Chondrocyte (in vitro differentiated cells): Measurements from ENCODE around the gene BTBD6. TPM values are rescaled to one million over a fixed set of nuclear protein-coding genes. Genes with fewer than 3 reads are reported as not detected.

Experiments
- DNase-seq: peaks from one replicate; pipeline ENCODE4 v3.0.0; 2021; ENCODE audit warnings: mixed read lengths, low spot score
- H3K27ac Mint-ChIP-seq: one replicate; pipeline ENCODE4 v1.8.0; 2021; ENCODE audit warnings: mild to moderate bottlenecking, moderate library complexity, mixed read lengths; ENCODE audit not compliant: unreplicated experiment
- H3K27me3 Mint-ChIP-seq: 2 replicates; pipeline ENCODE4 v1.8.0; 2021; ENCODE audit warnings: low read depth, mixed read lengths
- H3K36me3 Mint-ChIP-seq: 2 replicates; pipeline ENCODE4 v1.8.0; 2021; ENCODE audit warnings: low read depth, mixed read lengths
- H3K4me1 Mint-ChIP-seq: 2 replicates; pipeline ENCODE4 v1.8.0; 2021; ENCODE audit warnings: low read depth, mild to moderate bottlenecking, mixed read lengths
- H3K4me3 Mint-ChIP-seq: one replicate; pipeline ENCODE4 v1.8.0; 2021; ENCODE audit warnings: mild to moderate bottlenecking, moderate library complexity, mixed read lengths; ENCODE audit not compliant: unreplicated experiment
- H3K9me3 Mint-ChIP-seq: 2 replicates; pipeline ENCODE4 v1.8.0; 2021; ENCODE audit warnings: low read depth, mixed read lengths
- CTCF ChIP-seq: fragments of 200-600 bp; sonication (generic); IDR thresholded peaks from 2 replicates; pipeline ENCODE4 v1.5.0; 2021; ENCODE audit warnings: antibody characterized with exemption, mild to moderate bottlenecking, moderate library complexity
- total RNA-seq: library from RNA; stranded (reverse); gene quantifications from 3 replicates; pipeline ENCODE4 v1.2.1, GENCODE V29; 2021

BTBD6 gene
- total RNA-seq, 1 donor from 2014 or later = 54.3 TPM

DNA sequence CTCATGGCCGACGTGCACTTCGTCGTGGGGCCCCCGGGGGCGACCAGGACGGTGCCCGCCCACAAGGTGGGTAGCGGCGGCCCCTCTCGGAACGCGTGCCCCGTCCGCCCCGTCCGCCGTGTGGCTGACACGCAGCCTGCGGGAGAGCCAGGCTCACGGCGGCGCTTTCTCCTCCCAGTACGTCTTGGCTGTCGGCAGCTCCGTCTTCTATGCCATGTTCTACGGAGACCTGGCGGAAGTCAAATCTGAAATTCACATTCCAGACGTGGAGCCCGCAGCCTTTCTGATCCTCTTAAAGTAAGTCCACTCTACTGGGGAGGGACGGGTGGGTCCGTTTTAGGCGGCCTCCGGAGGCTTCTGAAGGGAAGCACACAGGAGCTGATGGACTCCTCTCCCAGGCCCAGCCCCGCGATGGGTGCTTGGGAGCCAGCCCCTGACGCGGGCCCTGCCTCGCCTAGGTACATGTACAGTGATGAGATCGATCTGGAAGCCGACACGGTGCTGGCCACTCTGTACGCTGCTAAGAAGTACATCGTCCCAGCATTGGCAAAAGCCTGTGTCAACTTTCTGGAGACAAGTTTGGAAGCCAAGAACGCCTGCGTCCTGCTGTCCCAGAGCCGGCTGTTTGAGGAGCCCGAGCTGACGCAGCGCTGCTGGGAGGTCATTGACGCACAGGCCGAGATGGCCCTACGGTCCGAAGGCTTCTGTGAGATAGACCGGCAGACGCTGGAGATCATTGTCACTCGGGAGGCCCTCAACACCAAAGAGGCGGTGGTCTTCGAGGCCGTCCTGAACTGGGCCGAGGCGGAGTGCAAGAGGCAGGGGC is 1.1 kb downstream of the BTBD6 start:
- DNase-seq = no peak
- Mint-ChIP-seq H3K27me3 (no peaks in the 10 kb centered on the region), H3K4me1 (peaks cover 35% of the 10 kb centered on the region), H3K27ac (peak overlapping the region; percentile 76), H3K9me3 (no peaks in the 10 kb centered on the region), H3K36me3 (peaks cover 8% of the 10 kb centered on the region), H3K4me3 (peak overlapping the region; percentile 70)
- TF ChIP-seq CTCF = no peak

GRCh38 chr14:105250008-105250366 is 1.7 kb downstream of the BTBD6 start:
- Mint-ChIP-seq H3K9me3 (no peaks in the 10 kb centered on the region), H3K36me3 (peaks cover 7% of the 10 kb centered on the region), H3K27me3 (no peaks in the 10 kb centered on the region), H3K27ac (no peak overlapping the region), H3K4me1 (peaks cover 38% of the 10 kb centered on the region), H3K4me3 (peak overlapping the region; percentile 22)
- no peak for DNase-seq
- TF ChIP-seq CTCF = no peak

- Mint-ChIP-seq H3K9me3 (no peaks in the 10 kb centered on the region), H3K4me3 (no peak overlapping the region), H3K27me3 (no peaks in the 10 kb centered on the region), H3K27ac (no peak overlapping the region), H3K4me1 (peaks cover 37% of the 10 kb centered on the region), H3K36me3 (peaks cover 7% of the 10 kb centered on the region)
- DNase-seq = no peak
- TF ChIP-seq CTCF = no peak
Observed at GRCh38 chr14:105250986-105251385, 2.7 kb downstream of the BTBD6 start.

DNA sequence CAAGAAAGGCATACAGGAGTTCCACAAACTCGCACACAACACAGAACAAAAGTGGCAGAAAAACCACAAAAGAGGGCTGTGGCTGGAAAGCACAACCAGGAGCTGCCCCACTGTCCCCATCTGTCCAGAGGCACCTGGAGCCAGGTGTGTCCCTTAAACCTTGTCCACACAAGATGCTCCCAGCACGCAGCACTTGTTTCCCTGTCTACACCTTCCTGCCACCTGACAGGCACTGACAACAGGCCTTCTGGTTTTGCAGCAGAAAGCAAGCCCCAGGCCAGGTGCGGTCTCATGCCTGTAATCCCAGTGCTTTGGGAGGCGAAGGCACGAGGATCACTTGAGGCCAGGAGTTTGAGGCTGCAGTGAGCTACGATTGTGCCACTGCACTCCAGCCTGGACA is 3.6 kb downstream of the BTBD6 start:
- H3K27ac Mint-ChIP-seq = no peak overlapping the region
- H3K4me1 Mint-ChIP-seq = peaks cover 33% of the 10 kb centered on the region
- no peaks in the 10 kb centered on the region for H3K27me3 Mint-ChIP-seq
- no peaks in the 10 kb centered on the region for H3K9me3 Mint-ChIP-seq
- peaks cover 7% of the 10 kb centered on the region for H3K36me3 Mint-ChIP-seq
- no peak for DNase-seq
- no peak for TF ChIP-seq CTCF
- no peak overlapping the region for H3K4me3 Mint-ChIP-seq

- no peak overlapping the region for H3K27ac Mint-ChIP-seq
- H3K4me1 Mint-ChIP-seq = peaks cover 24% of the 10 kb centered on the region
- H3K27me3 Mint-ChIP-seq = no peaks in the 10 kb centered on the region
Observed at GRCh38 chr14:105252552-105253328, 4.4 kb downstream of the BTBD6 start.

More at GRCh38 chr14:105252552-105253328, 4.4 kb downstream of the BTBD6 start:
- peaks cover 7% of the 10 kb centered on the region for H3K36me3 Mint-ChIP-seq
- H3K9me3 Mint-ChIP-seq = no peaks in the 10 kb centered on the region
- no peak for TF ChIP-seq CTCF
- no peak overlapping the region for H3K4me3 Mint-ChIP-seq
- DNase-seq = no peak
